GM23338 (cell line): ENCODE measurements around the gene SWT1. TPM values are rescaled to one million over a fixed set of nuclear protein-coding genes. Genes with fewer than 3 reads are reported as not detected.
"Not testable (repeated sequence)": the region's sequence is repeated elsewhere in the genome, so short reads cannot be mapped to it uniquely, and the experiment has no call there.

Experiments used
- ATAC-seq: fragments of 200-7000 bp; cut with Tn5 transposase; 3 replicates; pipeline ENCODE4 v1.9.1; 2020
- DNase-seq: peaks from one replicate; pipeline ENCODE4 v3.0.0-alpha.2; 2015; ENCODE audit warnings: low spot score
- H2AFZ ChIP-seq: fragments of 200-600 bp; sonication (generic); 2 replicates; pipeline ENCODE4 v1.8.0; 2016; ENCODE audit warnings: antibody characterized with exemption, mild to moderate bottlenecking, moderate library complexity
- H3F3A ChIP-seq: fragments of 200-600 bp; sonication (generic); replicated peaks from 2 replicates; pipeline ENCODE4 v1.8.0; 2017; ENCODE audit warnings: antibody characterized with exemption, mixed run types, low read depth
- H3K27ac ChIP-seq: fragments of 200-600 bp; sonication (generic); 2 replicates; pipeline ENCODE4 v1.6.1; 2016; ENCODE audit warnings: low read depth
- H3K27me3 ChIP-seq: fragments of 200-600 bp; sonication (generic); 2 replicates; pipeline ENCODE4 v1.8.0; 2016; ENCODE audit warnings: mild to moderate bottlenecking, mixed run types, moderate library complexity; ENCODE audit not compliant: insufficient read depth
- H3K36me3 ChIP-seq: fragments of 200-600 bp; sonication (generic); 2 replicates; pipeline ENCODE4 v1.8.0; 2016; ENCODE audit warnings: mild to moderate bottlenecking; ENCODE audit not compliant: insufficient read depth
- H3K4me1 ChIP-seq: fragments of 200-600 bp; sonication (generic); 2 replicates; pipeline ENCODE4 v1.8.0; 2016; ENCODE audit warnings: mild to moderate bottlenecking, moderate library complexity; ENCODE audit not compliant: insufficient read depth
- H3K4me2 ChIP-seq: fragments of 200-600 bp; sonication (generic); 2 replicates; pipeline ENCODE4 v1.7.1; 2017; ENCODE audit warnings: mixed run types
- H3K4me3 ChIP-seq: fragments of 200-600 bp; sonication (generic); 2 replicates; pipeline ENCODE4 v1.6.1; 2016; ENCODE audit warnings: mixed run types
- H3K79me2 ChIP-seq: fragments of 200-600 bp; sonication (generic); replicated peaks from 2 replicates; pipeline ENCODE4 v1.8.0; 2017; ENCODE audit warnings: mild to moderate bottlenecking; ENCODE audit not compliant: insufficient read depth
- H3K9me2 ChIP-seq: fragments of 200-600 bp; sonication (generic); 2 replicates; pipeline ENCODE4 v1.8.0; 2017; ENCODE audit not compliant: insufficient read depth
- H4K20me1 ChIP-seq: fragments of 200-600 bp; sonication (generic); replicated peaks from 2 replicates; pipeline ENCODE4 v1.8.0; 2017; ENCODE audit warnings: mild to moderate bottlenecking; ENCODE audit not compliant: insufficient read depth
- H3K27ac Mint-ChIP-seq: 2 replicates; pipeline ENCODE4 v1.8.0; 2020; ENCODE audit warnings: inconsistent platforms, mild to moderate bottlenecking, moderate library complexity, mixed read lengths
- H3K27me3 Mint-ChIP-seq: 3 replicates; pipeline ENCODE4 v1.8.0; 2022; ENCODE audit warnings: low read depth, mild to moderate bottlenecking, moderate library complexity, mixed read lengths, inconsistent platforms; ENCODE audit not compliant: insufficient read depth, poor library complexity
- H3K36me3 Mint-ChIP-seq: 3 replicates; pipeline ENCODE4 v1.8.0; 2021; ENCODE audit warnings: low read depth, mild to moderate bottlenecking, inconsistent platforms, moderate library complexity, mixed read lengths
- H3K4me1 Mint-ChIP-seq: 3 replicates; pipeline ENCODE4 v1.8.0; 2020; ENCODE audit warnings: mild to moderate bottlenecking, inconsistent platforms, mixed read lengths
- H3K4me3 Mint-ChIP-seq: 3 replicates; pipeline ENCODE4 v1.8.0; 2021; ENCODE audit warnings: moderate library complexity, mild to moderate bottlenecking, inconsistent platforms, mixed read lengths
- H3K9me3 Mint-ChIP-seq: 3 replicates; pipeline ENCODE4 v1.8.0; 2020; ENCODE audit warnings: moderate library complexity, mild to moderate bottlenecking, inconsistent platforms, mixed read lengths
- CREB1 ChIP-seq: fragments of 250-450 bp; sonication (Bioruptor Pico); IDR thresholded peaks from 2 replicates; pipeline ENCODE4 v1.5.0; 2020; ENCODE audit warnings: low read depth, mild to moderate bottlenecking, moderate library complexity
- ETS1 ChIP-seq: IDR thresholded peaks from 2 replicates; pipeline ENCODE4 v1.6.1; 2016; ENCODE audit warnings: antibody characterized with exemption
- EZH2 ChIP-seq: fragments of 200-600 bp; sonication (generic); IDR thresholded peaks from one replicate; pipeline ENCODE4 v1.8.0; 2017; ENCODE audit warnings: antibody characterized with exemption, mild to moderate bottlenecking, low read depth; ENCODE audit not compliant: unreplicated experiment
- EZH2phosphoT487 ChIP-seq: fragments of 200-600 bp; sonication (generic); IDR thresholded peaks from one replicate; pipeline ENCODE4 v1.8.1; 2018; ENCODE audit warnings: antibody characterized with exemption; ENCODE audit not compliant: unreplicated experiment
- JUNB ChIP-seq: IDR thresholded peaks from one replicate; pipeline ENCODE4 v1.6.1; 2016; ENCODE audit warnings: antibody characterized with exemption; ENCODE audit not compliant: unreplicated experiment
- NANOG ChIP-seq: IDR thresholded peaks from 2 replicates; pipeline ENCODE4 v1.6.1; 2016; ENCODE audit warnings: antibody characterized with exemption, borderline replicate concordance
- POLR2AphosphoS5 ChIP-seq: IDR thresholded peaks from 2 replicates; pipeline ENCODE4 v1.6.1; 2016; ENCODE audit warnings: antibody characterized with exemption, low read depth
- STAT1 ChIP-seq: IDR thresholded peaks from one replicate; pipeline ENCODE4 v1.6.1; 2016; ENCODE audit warnings: antibody characterized with exemption; ENCODE audit not compliant: unreplicated experiment
- ZNF114 ChIP-seq: fragments of 250-450 bp; sonication (Bioruptor Pico); IDR thresholded peaks from 2 replicates; pipeline ENCODE4 v1.5.0; 2020; ENCODE audit warnings: mild to moderate bottlenecking, moderate library complexity
- polyA plus RNA-seq: library from polyadenylated mRNA; unstranded; fragments of >200 nt; fragmentation: Nextera tagmentation; extraction: Ambion mirVana; gene quantifications from 2 replicates; pipeline ENCODE4 v1.2.1, GENCODE V29; 2016
- total RNA-seq: library from RNA; depleted of rRNA; stranded (reverse); fragments of >200 nt; shearing (Covaris generic); gene quantifications from 2 replicates; pipeline ENCODE4 v1.2.3, GENCODE V29; 2014
- TF ChIP-seq, protein P1 (sequence below), 2 experiments: fragments of 200-600 bp in 1 of 2; sonication (generic) in 1 of 2; conservative IDR thresholded peaks; 2 replicates each; pipeline versions ENCODE4 v1.5.1 to v1.6.1; 2016 to 2017; ENCODE audit warnings: antibody characterized with exemption in 2 of 2, low read depth in 2 of 2, mild to moderate bottlenecking in 2 of 2, moderate library complexity in 1 of 2

SWT1 gene
- total and polyA plus RNA-seq, 2 experiments from 2014 or later, result 3.6 to 5.7 TPM

- H3K27ac Mint-ChIP-seq, H3K79me2 ChIP-seq, H2AFZ ChIP-seq, H3K27me3 Mint-ChIP-seq, H3K27ac ChIP-seq, H3K9me2 ChIP-seq, H3K4me2 ChIP-seq, H3K4me1 ChIP-seq, H3K27me3 ChIP-seq, H3F3A ChIP-seq, DNase-seq, H3K4me3 ChIP-seq, H3K4me3 Mint-ChIP-seq, ATAC-seq, H4K20me1 ChIP-seq, H3K36me3 ChIP-seq, H3K4me1 Mint-ChIP-seq: not testable (repeated sequence)
- Mint-ChIP-seq H3K36me3 (peaks cover 18% of the 10 kb centered on the region; the same call in 2 of the 3 replicates), H3K9me3 (peaks cover 10% of the 10 kb centered on the region)
Measured at GRCh38 chr1:185209357-185209756, 52.4 kb downstream of the SWT1 start.

DNA sequence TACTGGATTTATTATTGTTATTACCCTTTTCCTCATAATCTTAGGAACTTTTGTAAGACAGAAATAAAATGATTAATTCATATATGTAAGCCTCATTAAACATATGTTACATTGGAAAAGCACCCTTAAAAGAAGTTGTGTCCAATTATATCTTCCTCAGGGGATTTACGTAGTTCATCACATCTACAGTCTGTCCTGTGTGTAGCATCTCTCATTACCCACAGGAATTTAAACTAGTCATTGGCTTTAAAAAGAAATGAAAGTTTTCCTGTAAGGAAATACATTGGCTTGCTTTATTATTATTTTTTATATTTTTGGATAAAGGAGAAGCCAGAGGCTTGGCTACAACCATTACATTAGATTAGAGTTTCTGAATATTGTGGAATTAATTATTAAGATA is 56.1 kb downstream of the SWT1 start:
- ATAC-seq (no peak), DNase-seq (no peak)
- peaks cover 10% of the 10 kb centered on the region for H3K9me3 Mint-ChIP-seq
- no peaks in the 10 kb centered on the region for H3K4me1 ChIP-seq
- no peak overlapping the region for H3K4me3 ChIP-seq
- no peaks in the 10 kb centered on the region for H3K27me3 ChIP-seq
- no peak overlapping the region for H2AFZ ChIP-seq
- no peaks in the 10 kb centered on the region for H3K4me1 Mint-ChIP-seq
- H3F3A ChIP-seq, result no peaks in the 10 kb centered on the region
- no peaks in the 10 kb centered on the region for H3K79me2 ChIP-seq
- TF ChIP-seq ZNF114, result no peak
- no peak overlapping the region for H3K27ac Mint-ChIP-seq
- no peaks in the 10 kb centered on the region for H3K36me3 ChIP-seq
- no peak overlapping the region for H3K4me2 ChIP-seq
- no peaks in the 10 kb centered on the region for H3K9me2 ChIP-seq
- H3K27ac ChIP-seq, result no peak overlapping the region
- H3K27me3 Mint-ChIP-seq, result no peaks in the 10 kb centered on the region
- H4K20me1 ChIP-seq, result no peaks in the 10 kb centered on the region
- H3K4me3 Mint-ChIP-seq, result no peak overlapping the region
- peaks cover 20% of the 10 kb centered on the region; the same call in 2 of the 3 replicates for H3K36me3 Mint-ChIP-seq

- Histone ChIP-seq H3K4me1 (peaks cover 5% of the 10 kb centered on the region; the same call in 1 of the 2 replicates), H4K20me1 (no peaks in the 10 kb centered on the region), H3K36me3 (no peaks in the 10 kb centered on the region), H3K27ac (no peak overlapping the region), H3K4me3 (no peak overlapping the region), H3K9me2 (no peaks in the 10 kb centered on the region), H3K27me3 (no peaks in the 10 kb centered on the region), H3F3A (no peaks in the 10 kb centered on the region), H3K4me2 (no peak overlapping the region), H3K79me2 (no peaks in the 10 kb centered on the region), H2AFZ (no peak overlapping the region)
- H3K9me3 Mint-ChIP-seq, result peaks cover 1% of the 10 kb centered on the region; the same call in 1 of the 3 replicates
- DNase-seq (no peak), ATAC-seq (no peak)
- no peak overlapping the region for H3K27ac Mint-ChIP-seq
- H3K4me3 Mint-ChIP-seq, result no peak overlapping the region
- H3K4me1 Mint-ChIP-seq, result peaks cover 5% of the 10 kb centered on the region
- TF ChIP-seq STAT1 (no peak), NANOG (no peak), ETS1 (no peak), ZNF114 (no peak), JUNB (no peak), POLR2AphosphoS5 (no peak), EZH2 (no peak), EZH2phosphoT487 (no peak), CREB1 (CRISPR knock-in tag) (no peak)
- TF ChIP-seq, protein P1, sequence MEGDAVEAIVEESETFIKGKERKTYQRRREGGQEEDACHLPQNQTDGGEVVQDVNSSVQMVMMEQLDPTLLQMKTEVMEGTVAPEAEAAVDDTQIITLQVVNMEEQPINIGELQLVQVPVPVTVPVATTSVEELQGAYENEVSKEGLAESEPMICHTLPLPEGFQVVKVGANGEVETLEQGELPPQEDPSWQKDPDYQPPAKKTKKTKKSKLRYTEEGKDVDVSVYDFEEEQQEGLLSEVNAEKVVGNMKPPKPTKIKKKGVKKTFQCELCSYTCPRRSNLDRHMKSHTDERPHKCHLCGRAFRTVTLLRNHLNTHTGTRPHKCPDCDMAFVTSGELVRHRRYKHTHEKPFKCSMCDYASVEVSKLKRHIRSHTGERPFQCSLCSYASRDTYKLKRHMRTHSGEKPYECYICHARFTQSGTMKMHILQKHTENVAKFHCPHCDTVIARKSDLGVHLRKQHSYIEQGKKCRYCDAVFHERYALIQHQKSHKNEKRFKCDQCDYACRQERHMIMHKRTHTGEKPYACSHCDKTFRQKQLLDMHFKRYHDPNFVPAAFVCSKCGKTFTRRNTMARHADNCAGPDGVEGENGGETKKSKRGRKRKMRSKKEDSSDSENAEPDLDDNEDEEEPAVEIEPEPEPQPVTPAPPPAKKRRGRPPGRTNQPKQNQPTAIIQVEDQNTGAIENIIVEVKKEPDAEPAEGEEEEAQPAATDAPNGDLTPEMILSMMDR (conservative IDR thresholded peaks at IDR 0.05; ENCODE audit: low read depth in 2 of 2), result no peak
- no peaks in the 10 kb centered on the region for H3K27me3 Mint-ChIP-seq
- peaks cover 5% of the 10 kb centered on the region; the same call in 2 of the 3 replicates for H3K36me3 Mint-ChIP-seq
Measured at GRCh38 chr1:185215911-185216310, 58.9 kb downstream of the SWT1 start.
